DOHH2 (cell line): Measurements from ENCODE around the gene XIST.

Experiments
- H3F3A ChIP-seq: fragments of 200-600 bp; sonication (generic), shearing (Covaris generic); 2 replicates; pipeline ENCODE4 v1.6.0; 2016; ENCODE audit warnings: antibody characterized with exemption, mild to moderate bottlenecking; ENCODE audit not compliant: control insufficient read depth, insufficient read depth
- H3K27ac ChIP-seq: fragments of 200-600 bp; sonication (generic); 2 replicates; pipeline ENCODE4 v1.5.1; 2014; ENCODE audit warnings: low read depth, mild to moderate bottlenecking, low read length, moderate library complexity
- H3K27me3 ChIP-seq: fragments of 200-600 bp; sonication (generic); 2 replicates; pipeline ENCODE4 v1.6.1; 2014; ENCODE audit warnings: mild to moderate bottlenecking, low read length, mixed read lengths; ENCODE audit not compliant: control insufficient read depth
- H3K36me3 ChIP-seq: fragments of 200-600 bp; sonication (generic); 2 replicates; pipeline ENCODE4 v1.6.1; 2014; ENCODE audit warnings: mild to moderate bottlenecking, low read length, moderate library complexity, mixed read lengths; ENCODE audit not compliant: control insufficient read depth
- H3K4me1 ChIP-seq: fragments of 200-600 bp; sonication (generic); 2 replicates; pipeline ENCODE4 v1.6.1; 2014; ENCODE audit warnings: mild to moderate bottlenecking, low read length, mixed read lengths; ENCODE audit not compliant: control insufficient read depth
- H3K4me2 ChIP-seq: fragments of 200-600 bp; sonication (generic); 2 replicates; pipeline ENCODE4 v1.6.0; 2014; ENCODE audit warnings: mild to moderate bottlenecking, low read length, moderate library complexity
- H3K4me3 ChIP-seq: fragments of 200-600 bp; sonication (generic); 2 replicates; pipeline ENCODE4 v1.5.1; 2014; ENCODE audit warnings: mild to moderate bottlenecking, low read length, mixed read lengths
- H3K79me2 ChIP-seq: fragments of 200-600 bp; sonication (generic); 2 replicates; pipeline ENCODE4 v1.6.1; 2014; ENCODE audit warnings: mild to moderate bottlenecking, low read length, mixed read lengths; ENCODE audit not compliant: control insufficient read depth
- H3K9me2 ChIP-seq: fragments of 200-600 bp; sonication (generic); replicated peaks from 2 replicates; pipeline ENCODE4 v1.6.1; 2014; ENCODE audit warnings: mild to moderate bottlenecking, low read length, mixed read lengths; ENCODE audit not compliant: control insufficient read depth
- H3K9me3 ChIP-seq: fragments of 200-600 bp; sonication (generic); 2 replicates; pipeline ENCODE4 v1.6.1; 2014; ENCODE audit warnings: antibody characterized with exemption, low read length, mixed read lengths; ENCODE audit not compliant: control insufficient read depth, insufficient read depth
- H4K20me1 ChIP-seq: fragments of 200-600 bp; sonication (generic); 2 replicates; pipeline ENCODE4 v1.6.0; 2014; ENCODE audit warnings: low read depth, mild to moderate bottlenecking, antibody characterized with exemption, low read length, moderate library complexity; ENCODE audit not compliant: control insufficient read depth, insufficient read depth
- EZH2phosphoT487 ChIP-seq: fragments of 200-600 bp; sonication (generic); IDR thresholded peaks from 2 replicates; pipeline ENCODE4 v1.6.1; 2017; ENCODE audit warnings: borderline replicate concordance, mild to moderate bottlenecking, antibody characterized with exemption, low read length, moderate library complexity, mixed read lengths
- TF ChIP-seq, protein P1 (sequence below): fragments of 200-600 bp; sonication (generic); IDR thresholded peaks from one replicate; pipeline ENCODE4 v1.5.1; 2014; ENCODE audit warnings: antibody characterized with exemption, mild to moderate bottlenecking, low read depth, low read length; ENCODE audit not compliant: poor library complexity, severe bottlenecking

The XIST gene

DNA sequence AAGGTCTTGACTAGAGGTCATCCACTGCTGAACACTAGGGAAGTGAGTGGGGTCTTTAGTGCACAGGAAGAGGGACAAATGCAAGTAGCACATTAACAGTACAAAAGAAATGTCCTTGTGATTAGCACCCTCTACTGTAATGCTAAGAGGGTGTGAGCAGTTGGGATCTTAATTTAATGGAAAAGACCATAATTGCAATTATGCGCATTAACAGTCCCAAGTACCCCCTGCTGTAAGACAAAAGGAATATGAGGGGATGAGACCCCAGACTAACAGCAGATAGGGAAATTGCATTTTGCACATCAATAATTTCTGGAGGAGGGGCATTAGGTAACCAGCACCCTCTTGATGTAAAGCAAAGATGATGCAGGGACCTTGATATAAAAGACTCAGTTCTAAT lies 4.5 kb downstream of the XIST start:
- no peaks in the 10 kb centered on the region for H3K4me1 ChIP-seq
- no peaks in the 10 kb centered on the region for H3K9me3 ChIP-seq
- H3K9me2 ChIP-seq: no peaks in the 10 kb centered on the region
- H3F3A ChIP-seq: no peaks in the 10 kb centered on the region
- no peaks in the 10 kb centered on the region for H3K79me2 ChIP-seq
- TF ChIP-seq, protein P1, sequence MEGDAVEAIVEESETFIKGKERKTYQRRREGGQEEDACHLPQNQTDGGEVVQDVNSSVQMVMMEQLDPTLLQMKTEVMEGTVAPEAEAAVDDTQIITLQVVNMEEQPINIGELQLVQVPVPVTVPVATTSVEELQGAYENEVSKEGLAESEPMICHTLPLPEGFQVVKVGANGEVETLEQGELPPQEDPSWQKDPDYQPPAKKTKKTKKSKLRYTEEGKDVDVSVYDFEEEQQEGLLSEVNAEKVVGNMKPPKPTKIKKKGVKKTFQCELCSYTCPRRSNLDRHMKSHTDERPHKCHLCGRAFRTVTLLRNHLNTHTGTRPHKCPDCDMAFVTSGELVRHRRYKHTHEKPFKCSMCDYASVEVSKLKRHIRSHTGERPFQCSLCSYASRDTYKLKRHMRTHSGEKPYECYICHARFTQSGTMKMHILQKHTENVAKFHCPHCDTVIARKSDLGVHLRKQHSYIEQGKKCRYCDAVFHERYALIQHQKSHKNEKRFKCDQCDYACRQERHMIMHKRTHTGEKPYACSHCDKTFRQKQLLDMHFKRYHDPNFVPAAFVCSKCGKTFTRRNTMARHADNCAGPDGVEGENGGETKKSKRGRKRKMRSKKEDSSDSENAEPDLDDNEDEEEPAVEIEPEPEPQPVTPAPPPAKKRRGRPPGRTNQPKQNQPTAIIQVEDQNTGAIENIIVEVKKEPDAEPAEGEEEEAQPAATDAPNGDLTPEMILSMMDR: no peak
- TF ChIP-seq EZH2phosphoT487: no peak
- no peak overlapping the region for H3K4me3 ChIP-seq
- no peaks in the 10 kb centered on the region for H4K20me1 ChIP-seq
- H3K36me3 ChIP-seq: no peaks in the 10 kb centered on the region
- no peaks in the 10 kb centered on the region for H3K27me3 ChIP-seq
- no peak overlapping the region for H3K4me2 ChIP-seq
- no peak overlapping the region for H3K27ac ChIP-seq

- Histone ChIP-seq H3K79me2 (no peaks in the 10 kb centered on the region), H3K4me1 (no peaks in the 10 kb centered on the region), H3K4me3 (no peak overlapping the region), H3K27me3 (no peaks in the 10 kb centered on the region), H3F3A (no peaks in the 10 kb centered on the region), H3K4me2 (no peak overlapping the region), H4K20me1 (no peaks in the 10 kb centered on the region), H3K27ac (no peak overlapping the region), H3K9me2 (no peaks in the 10 kb centered on the region), H3K9me3 (no peaks in the 10 kb centered on the region), H3K36me3 (no peaks in the 10 kb centered on the region)
- TF ChIP-seq EZH2phosphoT487: no peak
- TF ChIP-seq, protein P1: no peak
These were observed 5.4 kb downstream of the XIST start for GRCh38 chrX:73847100-73847499.

DNA sequence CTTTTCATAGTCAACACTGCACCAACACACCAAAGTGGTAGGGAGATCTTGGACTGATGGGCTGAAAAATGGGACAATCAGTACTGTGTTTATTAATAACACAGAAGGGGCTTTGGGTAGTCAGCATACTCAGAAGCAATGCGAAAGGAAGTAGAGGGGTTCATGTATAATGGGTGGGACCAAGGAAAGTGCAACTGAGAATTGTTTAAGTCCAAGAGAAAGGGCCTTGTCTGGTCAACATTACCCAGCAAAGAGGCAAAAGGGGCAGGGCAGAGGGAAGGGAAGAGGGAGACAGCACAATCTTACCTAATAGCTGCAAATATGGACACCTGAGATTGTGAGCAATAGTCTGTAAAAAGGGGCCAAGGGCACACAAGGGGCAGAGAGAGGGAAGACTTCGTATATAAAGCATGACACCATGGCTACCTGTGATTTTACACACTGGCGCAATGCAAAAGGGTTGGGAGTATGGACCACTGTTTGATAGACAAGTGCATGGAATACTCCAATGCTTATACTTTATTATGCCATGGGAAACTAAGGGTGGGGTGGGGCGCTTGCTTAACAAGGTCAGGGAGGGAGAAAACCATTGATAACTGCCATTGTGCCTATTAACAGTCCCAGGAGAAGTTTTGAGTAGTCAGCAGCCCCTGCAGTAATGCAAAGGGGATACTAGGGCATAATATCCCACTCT lies 9.8 kb downstream of the XIST start:
- Histone ChIP-seq H4K20me1 (no peaks in the 10 kb centered on the region), H3K4me2 (no peak overlapping the region), H3K4me3 (no peak overlapping the region), H3K9me3 (no peaks in the 10 kb centered on the region), H3K27me3 (no peaks in the 10 kb centered on the region), H3K36me3 (no peaks in the 10 kb centered on the region), H3K79me2 (no peaks in the 10 kb centered on the region), H3K4me1 (no peaks in the 10 kb centered on the region), H3K27ac (no peak overlapping the region), H3K9me2 (no peaks in the 10 kb centered on the region), H3F3A (no peaks in the 10 kb centered on the region)
- TF ChIP-seq, protein P1: no peak
- TF ChIP-seq EZH2phosphoT487: no peak
